Naive thymus-derived CD4-positive, alpha-beta T cell (primary cell): ENCODE measurements around the gene MON2. TPM values are rescaled to one million over a fixed set of nuclear protein-coding genes. Genes with fewer than 3 reads are reported as not detected.
"Not testable (repeated sequence)": the region's sequence is repeated elsewhere in the genome, so short reads cannot be mapped to it uniquely, and the experiment has no call there.

Experiments
- ATAC-seq: fragments of 150-1000 bp; cut with Tn5 transposase; 2 replicates; pipeline ENCODE4 v1.10.0; 2021; ENCODE audit warnings: mild to moderate bottlenecking, moderate library complexity
- CTCF ChIA-PET: fragments of 350-600 bp; sonication (Branson Sonifier 250); formaldehyde crosslinking; loops from one replicate; lab custom pipeline; 2021; ENCODE audit warnings: antibody characterized with exemption; lab: Charles Lee
- POLR2A ChIA-PET: fragments of 350-600 bp; sonication (Branson Sonifier 250); formaldehyde crosslinking; loops from one replicate; lab custom pipeline; 2021; ENCODE audit warnings: antibody characterized with exemption, inconsistent platforms; lab: Charles Lee
- DNase-seq, 9 donors: peaks; one replicate each; pipeline versions ENCODE4 v3.0.0 to v3.0.0-alpha.2; 2020 to 2022; ENCODE audit warnings: mixed read lengths in 1 of 9
- H3K27ac ChIP-seq: one replicate; pipeline ENCODE4 v1.7.0; 2013; ENCODE audit warnings: mild to moderate bottlenecking, low read depth, low read length, moderate library complexity
- H3K27me3 ChIP-seq, 2 donors: one replicate each; pipeline ENCODE4 v1.7.0; 2013; ENCODE audit warnings: low read length in 2 of 2, mild to moderate bottlenecking in 2 of 2, moderate library complexity in 2 of 2; ENCODE audit not compliant: control insufficient read depth in 2 of 2, insufficient read depth in 2 of 2
- H3K36me3 ChIP-seq, 3 experiments: 1 replicate in 2 of 3; 2 replicates in 1 of 3; pipeline ENCODE4 v1.7.0; 2013; ENCODE audit warnings: low read length in 3 of 3, mild to moderate bottlenecking in 3 of 3, moderate library complexity in 1 of 3; ENCODE audit not compliant: insufficient read depth in 3 of 3, control insufficient read depth in 2 of 3
- H3K4me1 ChIP-seq, 2 donors: one replicate each; pipeline ENCODE4 v1.7.0; 2013; ENCODE audit warnings: low read length in 2 of 2, mild to moderate bottlenecking in 2 of 2, moderate library complexity in 1 of 2; ENCODE audit not compliant: control insufficient read depth in 2 of 2, insufficient read depth in 2 of 2
- H3K4me3 ChIP-seq: 2 replicates; pipeline ENCODE4 v1.7.0; 2013; ENCODE audit warnings: mild to moderate bottlenecking, low read length
- H3K9me3 ChIP-seq, 3 experiments: 1 replicate in 2 of 3; 2 replicates in 1 of 3; pipeline ENCODE4 v1.7.0; 2013; ENCODE audit warnings: low read length in 3 of 3; ENCODE audit not compliant: control insufficient read depth in 2 of 3
- H3K27ac Mint-ChIP-seq, 9 donors: one replicate each; pipeline ENCODE4 v1.8.0; 2020 to 2022; ENCODE audit warnings: mixed read lengths in 9 of 9, mild to moderate bottlenecking in 8 of 9, moderate library complexity in 5 of 9, inconsistent platforms in 2 of 9
- H3K27me3 Mint-ChIP-seq, 5 donors: one replicate each; pipeline ENCODE4 v1.8.0; 2021 to 2022; ENCODE audit warnings: mixed read lengths in 5 of 5, mild to moderate bottlenecking in 1 of 5
- H3K36me3 Mint-ChIP-seq, 5 donors: one replicate each; pipeline ENCODE4 v1.8.0; 2020 to 2022; ENCODE audit warnings: mixed read lengths in 5 of 5, mild to moderate bottlenecking in 3 of 5, inconsistent platforms in 1 of 5
- H3K4me1 Mint-ChIP-seq, 7 donors: one replicate each; pipeline ENCODE4 v1.8.0; 2020 to 2022; ENCODE audit warnings: mixed read lengths in 7 of 7, mild to moderate bottlenecking in 3 of 7, inconsistent platforms in 1 of 7
- H3K4me3 Mint-ChIP-seq, 10 donors: one replicate each; pipeline ENCODE4 v1.8.0; 2020 to 2022; ENCODE audit warnings: mild to moderate bottlenecking in 10 of 10, mixed read lengths in 10 of 10, moderate library complexity in 6 of 10, inconsistent platforms in 2 of 10
- H3K9me3 Mint-ChIP-seq, 11 donors: one replicate each; pipeline ENCODE4 v1.8.0; 2020 to 2022; ENCODE audit warnings: mixed read lengths in 11 of 11, mild to moderate bottlenecking in 4 of 11, inconsistent platforms in 1 of 11, moderate library complexity in 1 of 11
- intact Hi-C, 2 donors: fragments of 100-400 bp; cut with micrococcal nuclease; formaldehyde crosslinking; loops; one replicate each; pipeline ENCODE4 v1.15.1; 2023
- polyA plus RNA-seq, 2 donors: library from polyadenylated mRNA; unstranded; fragments of 300-500 nt; fragmentation: Illumina TruSeq; gene quantifications; one replicate each; pipeline ENCODE4 v1.2.3, GENCODE V29; 2021
- total RNA-seq, 6 experiments: library from RNA in 5 of 6; stranded (reverse) in 5 of 6; gene quantifications; 1 replicate in 5 of 6; 2 replicates in 1 of 6; pipeline ENCODE4 v1.2.3 and lab custom pipeline; 2021 to 2026

MON2 gene
- total and polyA plus RNA-seq, 7 experiments from 2014 or later = 18.2 to 96.3 (median 68.5) TPM

DNA sequence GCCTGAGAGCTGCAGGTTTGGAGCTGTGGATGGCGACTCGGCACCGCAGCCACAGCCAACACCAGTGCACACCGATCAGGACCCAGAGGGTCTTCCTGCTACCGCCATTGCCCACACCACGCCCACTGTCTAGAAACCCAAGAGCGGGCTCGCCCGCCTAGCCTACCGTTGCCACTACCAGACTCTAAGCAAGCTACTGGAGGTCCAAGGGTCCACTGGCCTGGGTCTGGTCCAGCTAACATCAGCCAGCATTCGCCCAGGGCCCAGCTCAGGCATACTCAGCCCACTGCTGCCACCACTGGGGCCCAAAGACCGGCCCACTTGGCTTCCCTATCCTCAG, 30.5 kb upstream of the MON2 start:
- Histone ChIP-seq H3K36me3 (no peaks in the 10 kb centered on the region), H3K9me3 (no peaks in the 10 kb centered on the region), H3K4me3 (no peak overlapping the region), H3K27me3 (no peaks in the 10 kb centered on the region), H3K27ac (no peak overlapping the region), H3K4me1 (peaks cover 9 to 10% of the 10 kb centered on the region in 2 donors)
- Mint-ChIP-seq H3K4me1 (peaks cover 9 to 24% (median 18%) of the 10 kb centered on the region in 7 donors), H3K9me3 (peaks cover 0 to 3% (median 0%) of the 10 kb centered on the region in 11 donors), H3K4me3 (peak overlapping the region; percentile 41 to 93 (median 89)), H3K27me3 (peaks cover 16 to 64% (median 25%) of the 10 kb centered on the region in 5 donors), H3K27ac (no peak overlapping the region), H3K36me3 (peaks cover 0 to 4% (median 0%) of the 10 kb centered on the region in 5 donors)
- intact Hi-C loops = loop anchor here in 1 of 2 donors (5.0 kb wide), 1 partner anchor 636 kb away; no protein-coding TSS in a partner anchor
- no peak for ATAC-seq
- POLR2A ChIA-PET = no interaction called here
- CTCF ChIA-PET = interaction anchor here (2.6 to 5.7 kb wide), 3 partner anchors 30 to 377 kb away, joined by 9 to 59 read pairs (median 11); partner anchors contain the start of gene MON2
- no peak for DNase-seq

DNA sequence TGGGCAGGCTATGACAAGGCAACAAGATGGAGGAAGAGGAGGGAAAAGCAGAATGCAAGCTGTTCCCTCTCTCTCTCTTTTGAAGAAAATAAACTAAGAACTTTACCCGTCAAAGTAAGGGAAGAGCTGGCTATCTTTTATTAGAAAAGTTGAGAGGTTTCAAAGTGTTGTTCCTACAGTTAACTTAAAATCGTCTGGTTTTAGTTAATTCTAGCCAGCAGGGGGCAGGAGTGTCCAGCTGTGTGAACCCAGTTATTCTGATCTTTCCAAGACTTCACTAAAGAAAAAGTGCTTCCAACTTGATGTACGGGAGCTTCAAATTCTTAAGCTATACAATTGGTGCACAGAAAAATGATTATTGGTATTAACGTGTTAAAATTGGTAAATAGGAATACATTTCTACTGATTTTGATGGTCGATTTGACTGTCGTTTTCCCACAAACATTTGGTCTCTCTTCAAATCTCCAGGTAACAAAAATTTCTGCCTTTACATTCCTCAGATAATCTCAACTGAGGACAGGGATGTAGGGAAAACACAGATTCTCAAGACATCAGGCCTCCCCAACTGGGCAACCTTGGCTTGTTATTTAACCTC, 28.4 kb upstream of the MON2 start:
- peak; percentile 52 for ATAC-seq
- intact Hi-C loops = loop anchor here (1.0 to 5.0 kb wide), 9 partner anchors 28 to 634 kb away; partner anchors contain the start of gene MON2 (in 1 of the 2)

DNA sequence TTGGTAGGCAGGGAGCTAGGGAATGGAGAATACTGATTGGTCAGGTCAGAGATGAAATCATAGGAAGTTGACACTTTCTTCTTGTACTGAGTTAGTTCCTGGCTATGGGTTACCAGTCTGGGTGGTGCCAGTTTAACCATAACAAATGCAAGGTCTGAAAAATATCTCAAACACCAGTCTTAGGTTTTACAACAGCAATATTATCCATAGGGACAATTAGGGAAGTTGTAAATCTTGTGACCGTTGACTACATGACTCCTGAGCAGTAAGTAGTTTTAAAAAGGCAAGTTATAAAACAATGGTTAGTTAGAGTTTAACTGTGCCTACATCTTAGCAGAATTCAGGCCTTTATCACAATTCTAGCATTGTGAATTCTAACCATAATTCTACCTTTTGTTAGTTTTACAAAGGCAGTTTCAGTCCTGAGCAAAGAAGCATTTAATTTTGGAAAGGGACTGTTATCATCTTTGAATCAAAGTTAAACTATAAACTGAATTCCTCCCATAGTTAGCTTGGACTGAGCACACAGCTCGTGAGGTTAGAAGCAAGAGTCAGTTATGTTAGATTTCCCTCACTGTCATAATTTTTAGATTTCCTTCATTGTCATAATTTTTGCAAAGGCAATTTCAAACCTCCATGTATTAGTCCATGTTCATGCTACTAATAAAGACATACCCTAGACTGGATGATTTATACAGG, 19.7 kb upstream of the MON2 start:
- H3K4me1 ChIP-seq = no peaks in the 10 kb centered on the region
- Mint-ChIP-seq H3K36me3 (peaks cover 0 to 5% (median 4%) of the 10 kb centered on the region in 5 donors), H3K4me3 (no peak overlapping the region), H3K27me3 (peaks cover 0 to 30% (median 0%) of the 10 kb centered on the region in 5 donors), H3K9me3 (peaks cover 0 to 50% (median 25%) of the 10 kb centered on the region in 11 donors), H3K4me1 (no peaks in the 10 kb centered on the region), H3K27ac (no peak overlapping the region)
- intact Hi-C loops = no loop called here
- POLR2A ChIA-PET = no interaction called here
- peaks cover 0 to 7% (median 0%) of the 10 kb centered on the region in 3 experiments for H3K9me3 ChIP-seq
- H3K4me3 ChIP-seq = no peak overlapping the region
- CTCF ChIA-PET = interaction anchor here (1.1 kb wide), 1 partner anchor 12 kb away, joined by 3 read pairs; no protein-coding TSS in a partner anchor
- no peak overlapping the region for H3K27ac ChIP-seq
- no peaks in the 10 kb centered on the region for H3K27me3 ChIP-seq
- DNase-seq = no peak
- H3K36me3 ChIP-seq = no peaks in the 10 kb centered on the region
- no peak for ATAC-seq

More for the DNA sequence above, 28.4 kb upstream of the MON2 start:
- no peaks in the 10 kb centered on the region for H3K27me3 ChIP-seq
- peaks cover 9 to 10% of the 10 kb centered on the region in 2 donors for H3K4me1 ChIP-seq
- peaks cover 0 to 4% (median 3%) of the 10 kb centered on the region in 5 donors for H3K36me3 Mint-ChIP-seq
- peaks cover 9 to 24% (median 18%) of the 10 kb centered on the region in 7 donors for H3K4me1 Mint-ChIP-seq
- peaks cover 0 to 24% (median 10%) of the 10 kb centered on the region in 11 donors for H3K9me3 Mint-ChIP-seq
- H3K9me3 ChIP-seq = peaks cover 0 to under 1% (median 0%) of the 10 kb centered on the region in 3 experiments
- POLR2A ChIA-PET = no interaction called here
- H3K4me3 Mint-ChIP-seq = no peak overlapping the region
- H3K36me3 ChIP-seq = no peaks in the 10 kb centered on the region
- no peak overlapping the region for H3K27ac Mint-ChIP-seq
- DNase-seq = peak in 8 of 9 donors; percentile 19 to 63 (median 42)
- no peak overlapping the region for H3K4me3 ChIP-seq
- peaks cover 15 to 57% (median 22%) of the 10 kb centered on the region in 5 donors for H3K27me3 Mint-ChIP-seq
- no peak overlapping the region for H3K27ac ChIP-seq
- CTCF ChIA-PET = interaction anchor here (0.6 to 5.7 kb wide), 13 partner anchors 11 to 375 kb away, joined by 3 to 59 read pairs (median 4); partner anchors contain the start of gene MON2

DNA sequence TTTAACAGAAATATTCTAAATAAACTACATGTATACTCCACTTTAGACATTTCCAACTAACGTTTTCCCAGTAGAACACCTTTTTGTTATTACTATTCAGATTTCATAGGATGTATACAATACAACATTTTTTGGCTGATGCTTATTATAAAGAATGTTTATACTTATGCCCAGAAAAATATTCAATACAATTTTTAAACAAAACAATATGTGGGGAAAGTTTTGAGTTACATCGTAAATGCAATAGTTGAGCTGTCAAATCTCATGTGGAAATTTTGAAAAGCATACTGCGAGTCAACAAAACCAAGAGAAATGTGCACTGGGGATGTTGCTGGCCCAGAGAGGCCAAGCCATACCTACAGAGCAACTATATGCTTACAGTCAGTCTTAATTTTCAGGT, 18.2 kb upstream of the MON2 start:
- CTCF ChIA-PET = no interaction called here
- H3K4me1 ChIP-seq = no peaks in the 10 kb centered on the region
- POLR2A ChIA-PET = no interaction called here
- H3K27ac ChIP-seq = no peak overlapping the region
- DNase-seq (no peak), ATAC-seq (no peak)
- peaks cover 0 to 4% (median 0%) of the 10 kb centered on the region in 3 experiments for H3K9me3 ChIP-seq
- no peaks in the 10 kb centered on the region for H3K36me3 ChIP-seq
- H3K4me3 ChIP-seq = no peak overlapping the region
- no peaks in the 10 kb centered on the region for H3K4me1 Mint-ChIP-seq
- peaks cover 0 to 34% (median 15%) of the 10 kb centered on the region in 11 donors for H3K9me3 Mint-ChIP-seq
- no peaks in the 10 kb centered on the region for H3K27me3 ChIP-seq
- H3K4me3 Mint-ChIP-seq = no peak overlapping the region
- H3K27me3 Mint-ChIP-seq = peaks cover 0 to 24% (median 0%) of the 10 kb centered on the region in 5 donors
- H3K36me3 Mint-ChIP-seq = peaks cover 0 to 4% (median 2%) of the 10 kb centered on the region in 5 donors
- H3K27ac Mint-ChIP-seq = no peak overlapping the region
- intact Hi-C loops = no loop called here

DNA sequence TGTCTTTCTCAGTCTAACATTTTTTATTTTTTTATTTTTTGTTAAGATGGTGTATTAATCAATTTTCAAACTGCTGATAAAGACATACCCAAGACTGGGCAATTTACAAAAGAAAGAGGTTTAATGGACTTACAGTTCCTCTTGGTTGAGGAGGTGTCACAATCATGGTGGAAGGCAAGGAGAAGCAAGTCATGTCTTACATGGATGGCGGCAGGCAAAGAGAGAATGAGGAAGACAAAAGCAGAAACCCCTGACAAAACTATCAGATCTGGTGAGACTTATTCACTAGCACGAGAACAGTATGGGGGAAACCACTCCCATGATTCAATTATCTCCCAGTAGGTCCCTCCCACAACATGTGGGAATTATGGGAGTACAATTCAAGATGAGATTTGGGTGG, 11.2 kb upstream of the MON2 start:
- H3K27ac ChIP-seq, H3K4me1 Mint-ChIP-seq, H3K9me3 ChIP-seq, H3K36me3 ChIP-seq, DNase-seq, H3K27ac Mint-ChIP-seq, POLR2A ChIA-PET, H3K9me3 Mint-ChIP-seq, H3K4me3 ChIP-seq, H3K27me3 ChIP-seq, H3K36me3 Mint-ChIP-seq, H3K4me3 Mint-ChIP-seq, intact Hi-C loops, H3K4me1 ChIP-seq, ATAC-seq: not testable (repeated sequence)
- H3K27me3 Mint-ChIP-seq = peaks cover 0 to 14% (median 11%) of the 10 kb centered on the region in 5 donors
- CTCF ChIA-PET = interaction anchor here (0.7 kb wide), 1 partner anchor 30 kb away, joined by 3 read pairs; no protein-coding TSS in a partner anchor

DNA sequence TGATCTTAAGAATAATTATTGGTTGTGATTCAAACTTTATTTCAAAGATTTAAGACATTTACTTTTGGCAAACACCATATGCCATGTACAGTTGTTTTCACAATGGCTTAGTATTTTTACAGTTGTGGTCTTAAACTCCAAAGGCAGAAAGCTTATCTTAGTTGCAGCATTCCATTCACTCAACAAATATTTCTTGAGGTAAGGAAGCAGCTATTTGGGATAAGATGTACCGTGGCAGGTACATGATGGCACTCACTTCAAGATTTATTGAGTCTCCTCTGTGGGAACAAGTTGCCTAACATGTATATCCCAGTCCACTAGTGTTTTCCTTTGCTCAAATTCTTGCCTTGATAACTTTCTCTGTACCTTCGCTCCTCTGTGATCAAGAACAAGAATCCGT, 8.0 kb upstream of the MON2 start:
- ChIA-PET POLR2A (no interaction called here), CTCF (no interaction called here)
- DNase-seq = no peak

More for the DNA sequence above, 8.0 kb upstream of the MON2 start:
- Histone ChIP-seq H3K27me3 (no peaks in the 10 kb centered on the region), H3K4me1 (no peaks in the 10 kb centered on the region), H3K27ac (no peak overlapping the region), H3K36me3 (no peaks in the 10 kb centered on the region), H3K4me3 (no peak overlapping the region), H3K9me3 (no peaks in the 10 kb centered on the region)
- ATAC-seq = no peak
- intact Hi-C loops = no loop called here
- no peak overlapping the region for H3K4me3 Mint-ChIP-seq
- H3K36me3 Mint-ChIP-seq = peaks cover 3 to 9% (median 5%) of the 10 kb centered on the region in 5 donors
- H3K9me3 Mint-ChIP-seq = peaks cover 4 to 23% (median 13%) of the 10 kb centered on the region in 11 donors
- no peaks in the 10 kb centered on the region for H3K4me1 Mint-ChIP-seq
- H3K27me3 Mint-ChIP-seq = peaks cover 4 to 16% (median 11%) of the 10 kb centered on the region in 5 donors
- H3K27ac Mint-ChIP-seq = no peak overlapping the region
